H9 (cell line): ENCODE results near the gene ABCA13. TPM values are rescaled to one million over a fixed set of nuclear protein-coding genes. Genes with fewer than 3 reads are reported as not detected.

Source experiments
- DNase-seq: peaks from one replicate; pipeline ENCODE4 v3.0.0-alpha.2; 2017
- H2AFZ ChIP-seq: one replicate; pipeline ENCODE4 v1.6.1; 2013; ENCODE audit warnings: mild to moderate bottlenecking, low read length, control low read depth, moderate library complexity
- H2AK5ac ChIP-seq: 2 replicates; pipeline ENCODE4 v1.6.1; 2013; ENCODE audit warnings: low read length, control low read depth, mixed read lengths; ENCODE audit not compliant: insufficient read length
- H2BK120ac ChIP-seq: one replicate; pipeline ENCODE4 v1.6.1; 2013; ENCODE audit warnings: low read depth, mild to moderate bottlenecking, low read length, control low read depth, inconsistent platforms; ENCODE audit not compliant: poor library complexity, severe bottlenecking
- H2BK12ac ChIP-seq: 2 replicates; pipeline ENCODE4 v1.6.1; 2013; ENCODE audit warnings: low read length, control low read depth, mixed read lengths, low read depth; ENCODE audit not compliant: insufficient read length
- H2BK15ac ChIP-seq: 2 replicates; pipeline ENCODE4 v1.6.1; 2013; ENCODE audit warnings: low read depth, low read length, control low read depth
- H2BK20ac ChIP-seq: one replicate; pipeline ENCODE4 v1.6.1; 2013; ENCODE audit warnings: low read depth, mild to moderate bottlenecking, low read length, control low read depth, inconsistent platforms; ENCODE audit not compliant: poor library complexity, severe bottlenecking
- H2BK5ac ChIP-seq: 2 replicates; pipeline ENCODE4 v1.6.1; 2013; ENCODE audit warnings: low read length, control low read depth, mixed read lengths; ENCODE audit not compliant: insufficient read length
- H3K14ac ChIP-seq: 2 replicates; pipeline ENCODE4 v1.6.1; 2013; ENCODE audit warnings: low read length, control low read depth; ENCODE audit not compliant: insufficient read depth
- H3K18ac ChIP-seq: 2 replicates; pipeline ENCODE4 v1.6.1; 2013; ENCODE audit warnings: low read depth, mild to moderate bottlenecking, mixed read lengths, low read length, control low read depth; ENCODE audit not compliant: insufficient read length
- H3K23ac ChIP-seq: 2 replicates; pipeline ENCODE4 v1.6.1; 2013; ENCODE audit warnings: low read length, control low read depth, mixed read lengths, low read depth; ENCODE audit not compliant: insufficient read length
- H3K23me2 ChIP-seq: 2 replicates; pipeline ENCODE4 v1.6.1; 2013; ENCODE audit warnings: low read depth, mild to moderate bottlenecking, mixed read lengths, low read length, control low read depth; ENCODE audit not compliant: insufficient read length, poor library complexity, severe bottlenecking
- H3K27ac ChIP-seq: 2 replicates; pipeline ENCODE4 v1.5.1; 2013; ENCODE audit warnings: low read length, control low read depth, mixed read lengths, low read depth; ENCODE audit not compliant: insufficient read length
- H3K27me3 ChIP-seq: 2 replicates; pipeline ENCODE4 v1.6.1; 2013; ENCODE audit warnings: low read length, control low read depth, inconsistent platforms; ENCODE audit not compliant: insufficient read depth
- H3K4ac ChIP-seq: 2 replicates; pipeline ENCODE4 v1.6.1; 2013; ENCODE audit warnings: low read depth, mild to moderate bottlenecking, control low read depth, inconsistent platforms, low read length, moderate library complexity
- H3K4me1 ChIP-seq: 2 replicates; pipeline ENCODE4 v1.6.1; 2013; ENCODE audit warnings: low read length, control low read depth, inconsistent platforms; ENCODE audit not compliant: insufficient read depth
- H3K4me2 ChIP-seq: 2 replicates; pipeline ENCODE4 v1.6.1; 2013; ENCODE audit warnings: low read length, control low read depth, mixed read lengths; ENCODE audit not compliant: insufficient read length, insufficient read depth
- H3K56ac ChIP-seq: 2 replicates; pipeline ENCODE4 v1.6.1; 2013; ENCODE audit warnings: low read depth, mild to moderate bottlenecking, mixed read lengths, low read length, control low read depth; ENCODE audit not compliant: insufficient read length
- H3K79me1 ChIP-seq: 2 replicates; pipeline ENCODE4 v1.6.1; 2013; ENCODE audit warnings: low read depth, mild to moderate bottlenecking, moderate library complexity, low read length, control low read depth, inconsistent platforms; ENCODE audit not compliant: insufficient read depth, poor library complexity, severe bottlenecking
- H3K79me2 ChIP-seq: 2 replicates; pipeline ENCODE4 v1.6.1; 2013; ENCODE audit warnings: low read length, control low read depth, inconsistent platforms; ENCODE audit not compliant: insufficient read depth
- H3K9ac ChIP-seq: 2 replicates; pipeline ENCODE4 v1.6.1; 2013; ENCODE audit warnings: low read length, control low read depth, mixed read lengths; ENCODE audit not compliant: insufficient read length; ENCODE audit errors: extremely low read depth
- H3K9me3 ChIP-seq: one replicate; pipeline ENCODE4 v1.6.1; 2013; ENCODE audit warnings: low read depth, low read length, inconsistent platforms; ENCODE audit not compliant: control insufficient read depth
- H3T11ph ChIP-seq: one replicate; pipeline ENCODE4 v1.6.1; 2013; ENCODE audit warnings: mild to moderate bottlenecking, low read length, control low read depth, inconsistent platforms
- H4K20me1 ChIP-seq: one replicate; pipeline ENCODE4 v1.6.1; 2013; ENCODE audit not compliant: control insufficient read depth, insufficient read length, insufficient read depth
- H4K5ac ChIP-seq: 2 replicates; pipeline ENCODE4 v1.6.1; 2013; ENCODE audit warnings: low read depth, mild to moderate bottlenecking, mixed read lengths, low read length, control low read depth; ENCODE audit not compliant: insufficient read length
- H4K8ac ChIP-seq: replicated peaks from 2 replicates; pipeline ENCODE4 v1.6.1; 2013; ENCODE audit warnings: low read length, control low read depth, mixed read lengths, low read depth; ENCODE audit not compliant: insufficient read length
- H4K91ac ChIP-seq: 2 replicates; pipeline ENCODE4 v1.6.1; 2013; ENCODE audit warnings: low read depth, mild to moderate bottlenecking, moderate library complexity, mixed read lengths, low read length, control low read depth; ENCODE audit not compliant: insufficient read length
- H3K27ac Mint-ChIP-seq, 3 experiments: 2 replicates in 2 of 3; 3 replicates in 1 of 3; pipeline ENCODE4 v1.8.0; 2020 to 2021; ENCODE audit warnings: mixed read lengths in 3 of 3, mild to moderate bottlenecking in 1 of 3, moderate library complexity in 1 of 3
- H3K27me3 Mint-ChIP-seq: 2 replicates; pipeline ENCODE4 v1.8.0; 2021; ENCODE audit warnings: low read depth, mild to moderate bottlenecking, moderate library complexity, mixed read lengths
- H3K36me3 Mint-ChIP-seq, 3 experiments: 2 replicates in 2 of 3; 3 replicates in 1 of 3; pipeline ENCODE4 v1.8.0; 2020 to 2021; ENCODE audit warnings: low read depth in 3 of 3, mixed read lengths in 3 of 3; ENCODE audit not compliant: insufficient read depth in 1 of 3
- H3K4me1 Mint-ChIP-seq, 2 experiments: 2 replicates each; pipeline ENCODE4 v1.8.0; 2020; ENCODE audit warnings: mixed read lengths in 2 of 2
- H3K4me3 Mint-ChIP-seq, 2 experiments: 2 replicates in 1 of 2; 3 replicates in 1 of 2; pipeline ENCODE4 v1.8.0; 2020 to 2021; ENCODE audit warnings: mild to moderate bottlenecking in 2 of 2, mixed read lengths in 2 of 2, moderate library complexity in 1 of 2
- H3K9me3 Mint-ChIP-seq, 2 experiments: 2 replicates in 1 of 2; 3 replicates in 1 of 2; pipeline ENCODE4 v1.8.0; 2020; ENCODE audit warnings: mild to moderate bottlenecking in 2 of 2, mixed read lengths in 2 of 2, moderate library complexity in 1 of 2
- CTCF ChIP-seq: fragments of 200-600 bp; sonication (generic); conservative IDR thresholded peaks from 3 replicates; pipeline ENCODE4 v1.8.0; 2021; ENCODE audit warnings: antibody characterized with exemption, mild to moderate bottlenecking
- WGBS: extraction: QIAGEN DNeasy Blood & Tissue Kit; methylation state at CpG from one replicate; pipeline ENCODE4 v1.1.7; 2013; ENCODE audit warnings: missing lambda C conversion rate, low lambda C conversion rate, mixed read lengths; ENCODE audit not compliant: insufficient read length; ENCODE audit errors: extremely low coverage; 5-methylcytosine and 5-hydroxymethylcytosine counted together
- total RNA-seq: library from RNA; stranded (reverse); gene quantifications from 2 replicates; pipeline ENCODE4 v1.2.1, GENCODE V29; 2021

Gene ABCA13
- total RNA-seq, 1 experiment from 2014 or later, result 0.11 TPM

DNA sequence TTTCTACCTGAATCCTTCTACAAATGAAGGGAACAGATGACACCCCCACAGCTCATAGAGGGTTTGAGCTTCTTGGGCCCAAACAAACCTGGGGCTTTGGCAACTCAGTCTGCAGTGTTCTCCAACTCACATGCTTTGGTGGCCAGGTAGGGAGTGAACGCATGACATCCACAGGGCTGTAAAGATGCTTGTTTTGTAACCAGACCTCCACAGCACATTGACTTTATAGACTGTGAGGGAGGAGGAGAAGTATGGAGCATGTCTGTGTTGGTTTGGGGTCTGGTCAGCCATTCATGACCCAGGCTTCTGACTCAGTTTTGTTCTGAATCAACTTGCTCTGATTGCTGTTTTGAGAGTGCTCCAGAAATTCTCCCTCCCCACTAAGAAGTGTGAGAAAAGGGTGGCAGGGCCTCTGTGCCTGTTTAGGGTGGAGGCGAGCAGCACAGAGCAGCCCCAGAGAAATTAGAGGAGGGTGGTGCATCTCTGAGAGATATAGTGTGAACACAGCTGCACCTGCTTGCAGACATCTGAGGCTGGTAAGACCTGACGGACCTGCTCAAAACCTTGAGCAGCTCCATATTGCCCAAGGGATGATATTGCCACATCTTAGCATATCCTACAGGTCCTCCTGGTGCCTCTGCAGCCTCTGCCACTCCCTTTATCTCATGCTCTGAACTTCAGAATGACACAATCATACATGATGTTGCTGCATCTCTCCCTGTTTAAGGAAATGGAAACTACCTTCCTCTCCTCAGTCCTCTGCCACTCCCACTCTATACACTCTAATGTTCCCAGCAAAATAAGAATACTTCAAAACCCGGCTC, 287.7 kb downstream of the ABCA13 start:
- no peak overlapping the region for H3K27ac ChIP-seq
- no peaks in the 10 kb centered on the region for H3K27me3 Mint-ChIP-seq
- peaks cover 3 to 4% of the 10 kb centered on the region in 2 experiments; a peak in 2 of 5 replicates for H3K9me3 Mint-ChIP-seq
- no peaks in the 10 kb centered on the region for H3K23me2 ChIP-seq
- H3K56ac ChIP-seq, result no peak overlapping the region
- H3T11ph ChIP-seq, result no peak overlapping the region
- no peak overlapping the region for H3K27ac Mint-ChIP-seq
- no peaks in the 10 kb centered on the region for H3K79me1 ChIP-seq
- H3K27me3 ChIP-seq, result no peaks in the 10 kb centered on the region
- H4K8ac ChIP-seq, result no peak overlapping the region
- WGBS, result no CpG with 5 or more reads among the region's 4 CpGs
- H3K36me3 Mint-ChIP-seq, result no peaks in the 10 kb centered on the region; a peak in 1 of 7 replicates
- H3K79me2 ChIP-seq, result no peaks in the 10 kb centered on the region
- no peaks in the 10 kb centered on the region for H3K9me3 ChIP-seq
- H4K20me1 ChIP-seq, result no peaks in the 10 kb centered on the region
- no peak overlapping the region for H3K23ac ChIP-seq
- H3K4me1 Mint-ChIP-seq, result no peaks in the 10 kb centered on the region
- no peak overlapping the region for H3K18ac ChIP-seq
- H4K91ac ChIP-seq, result no peak overlapping the region
- H3K4me2 ChIP-seq, result no peak overlapping the region
- no peak overlapping the region for H2BK5ac ChIP-seq
- H3K4ac ChIP-seq, result no peak overlapping the region
- no peak for DNase-seq
- H3K4me1 ChIP-seq, result no peaks in the 10 kb centered on the region
- no peak overlapping the region for H3K9ac ChIP-seq
- no peak overlapping the region for H2AK5ac ChIP-seq
- no peak overlapping the region for H2BK12ac ChIP-seq
- no peak overlapping the region for H2BK15ac ChIP-seq
- no peak overlapping the region for H4K5ac ChIP-seq
- no peak overlapping the region for H2AFZ ChIP-seq
- no peak overlapping the region for H2BK20ac ChIP-seq
- no peak for TF ChIP-seq CTCF
- H3K14ac ChIP-seq, result no peak overlapping the region
- no peak overlapping the region for H3K4me3 Mint-ChIP-seq
- no peak overlapping the region for H2BK120ac ChIP-seq
